Measurements from ENCODE around the gene FAAP100. TPM values are rescaled to one million over a fixed set of nuclear protein-coding genes. Genes with fewer than 3 reads are reported as not detected.

FAAP100 gene
- total RNA-seq, 4 donors from 2014 or later = 9.2 to 27.7 (median 11.9) TPM

DNA sequence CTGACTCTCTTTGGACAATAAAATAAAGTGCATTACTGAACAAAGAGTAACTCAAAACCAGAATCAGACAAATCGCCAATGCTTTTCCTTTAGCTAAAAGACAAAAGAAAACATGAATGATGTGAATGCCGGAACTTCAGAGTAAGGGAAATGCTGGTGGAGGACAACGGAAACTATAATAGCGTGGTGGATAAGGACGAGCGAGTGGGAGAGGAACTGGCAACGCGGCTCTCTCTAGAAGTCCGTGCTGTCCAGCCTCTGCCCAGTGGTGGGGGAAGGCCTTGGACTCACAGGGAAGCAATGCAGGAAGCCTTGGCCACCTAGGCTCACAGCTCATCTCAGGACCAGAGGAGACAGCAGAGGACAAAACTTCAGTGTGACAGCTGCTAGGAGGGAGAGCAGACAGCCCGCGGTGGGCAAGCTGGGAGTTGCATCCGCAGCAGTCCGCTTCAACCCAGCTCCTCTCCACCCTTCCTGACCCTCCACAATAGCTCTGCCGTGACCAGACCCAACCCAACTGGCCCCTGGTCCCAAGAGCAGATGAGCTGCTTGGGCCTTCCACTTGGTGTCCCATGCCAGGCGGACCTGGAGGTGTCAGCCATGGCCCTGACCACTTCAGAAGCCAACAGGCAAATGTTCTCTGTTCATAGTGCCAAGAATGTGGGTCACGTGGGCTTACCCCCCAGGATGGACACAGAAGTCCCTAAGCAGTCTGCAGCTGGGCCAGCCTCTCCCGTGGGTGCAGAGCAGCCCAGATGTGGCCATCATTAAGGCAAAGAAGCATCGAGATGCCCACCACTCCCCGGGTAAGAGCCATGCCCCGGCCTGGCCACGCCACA is 5.3 kb upstream of the FAAP100 start:
- TF ChIP-seq, protein P1, sequence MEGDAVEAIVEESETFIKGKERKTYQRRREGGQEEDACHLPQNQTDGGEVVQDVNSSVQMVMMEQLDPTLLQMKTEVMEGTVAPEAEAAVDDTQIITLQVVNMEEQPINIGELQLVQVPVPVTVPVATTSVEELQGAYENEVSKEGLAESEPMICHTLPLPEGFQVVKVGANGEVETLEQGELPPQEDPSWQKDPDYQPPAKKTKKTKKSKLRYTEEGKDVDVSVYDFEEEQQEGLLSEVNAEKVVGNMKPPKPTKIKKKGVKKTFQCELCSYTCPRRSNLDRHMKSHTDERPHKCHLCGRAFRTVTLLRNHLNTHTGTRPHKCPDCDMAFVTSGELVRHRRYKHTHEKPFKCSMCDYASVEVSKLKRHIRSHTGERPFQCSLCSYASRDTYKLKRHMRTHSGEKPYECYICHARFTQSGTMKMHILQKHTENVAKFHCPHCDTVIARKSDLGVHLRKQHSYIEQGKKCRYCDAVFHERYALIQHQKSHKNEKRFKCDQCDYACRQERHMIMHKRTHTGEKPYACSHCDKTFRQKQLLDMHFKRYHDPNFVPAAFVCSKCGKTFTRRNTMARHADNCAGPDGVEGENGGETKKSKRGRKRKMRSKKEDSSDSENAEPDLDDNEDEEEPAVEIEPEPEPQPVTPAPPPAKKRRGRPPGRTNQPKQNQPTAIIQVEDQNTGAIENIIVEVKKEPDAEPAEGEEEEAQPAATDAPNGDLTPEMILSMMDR (IDR thresholded peaks at IDR 0.05; ENCODE audit: low read depth) = no peak

GRCh38 chr17:81556863-81557262 is 4.7 kb upstream of the FAAP100 start:
- TF ChIP-seq, protein P1 (IDR thresholded peaks at IDR 0.05; ENCODE audit: low read depth) = no peak

- TF ChIP-seq, protein P1 (IDR thresholded peaks at IDR 0.05; ENCODE audit: low read depth) = no peak
These were observed 4.1 kb upstream of the FAAP100 start for GRCh38 chr17:81556175-81556691.

- TF ChIP-seq, protein P1 (IDR thresholded peaks at IDR 0.05; ENCODE audit: low read depth) = no peak
These were observed 1.5 kb upstream of the FAAP100 start for GRCh38 chr17:81553616-81554181.

GRCh38 chr17:81553018-81553615 is 964 bp upstream of the FAAP100 start:
- TF ChIP-seq, protein P1 (IDR thresholded peaks at IDR 0.05; ENCODE audit: low read depth) = no peak

DNA sequence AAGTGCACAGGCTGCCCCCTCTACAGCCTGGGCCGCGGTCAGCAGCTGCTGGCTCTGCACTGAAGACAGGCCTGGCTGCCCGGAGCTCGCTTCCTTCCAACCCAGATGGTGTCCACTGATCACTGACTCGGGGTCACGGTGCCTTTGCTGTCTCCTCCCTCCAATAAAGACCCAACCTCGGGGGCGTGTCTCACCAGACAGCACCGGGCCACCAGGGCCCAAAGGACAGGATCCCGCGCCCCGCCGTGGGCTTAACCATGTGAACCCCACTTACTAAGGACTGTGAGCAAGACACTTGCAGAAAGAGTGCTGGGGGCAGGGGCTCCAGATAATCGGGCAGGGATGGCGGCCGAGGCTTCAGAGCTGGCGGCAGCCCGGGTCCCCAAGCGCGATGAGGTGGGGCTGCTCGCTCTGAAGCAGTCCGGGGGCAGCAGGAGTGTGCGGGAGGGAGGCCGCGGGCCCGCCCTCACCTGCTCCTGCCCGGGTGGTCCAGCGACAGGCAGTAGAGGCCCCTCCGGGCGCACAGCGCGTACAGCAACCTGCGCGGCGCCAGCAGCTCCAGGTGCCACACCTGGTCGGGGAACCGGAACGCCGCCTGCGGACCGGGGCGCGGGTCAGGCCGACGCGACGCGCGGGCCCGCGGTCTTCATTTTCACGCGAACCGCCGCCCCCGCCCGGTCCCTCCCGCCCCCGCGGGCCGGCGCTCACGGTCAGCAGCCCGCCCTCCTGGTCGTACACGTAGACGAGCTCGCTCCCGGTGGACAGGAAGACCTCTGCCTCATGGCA is 502 bp downstream of the FAAP100 start:
- TF ChIP-seq, protein P1 (IDR thresholded peaks at IDR 0.05; ENCODE audit: low read depth) = no peak
